Spleen (tissue), 7 donors: ENCODE data around the gene ERC1.

ENCODE experiments used
- CTCF ChIP-seq, 11 experiments: fragments of 200-600 bp in 7 of 11; fragments of 450-650 bp in 4 of 11; sonication (generic) in 4 of 11; IDR thresholded peaks in 8 of 11; conservative IDR thresholded peaks in 3 of 11; 1 replicate in 7 of 11; 2 replicates in 4 of 11; pipeline versions ENCODE4 v1.4.0 to v1.8.0; 2016 to 2021; ENCODE audit warnings: antibody characterized with exemption in 11 of 11, inconsistent platforms in 4 of 11, mild to moderate bottlenecking in 1 of 11
- POLR2A ChIP-seq, 3 donors: fragments of 450-650 bp; IDR thresholded peaks; one replicate each; pipeline ENCODE4 v1.5.1; 2017; ENCODE audit warnings: antibody characterized with exemption in 3 of 3, mild to moderate bottlenecking in 1 of 3
- POLR2AphosphoS5 ChIP-seq, 3 donors: sonication (generic); formaldehyde crosslinking; IDR thresholded peaks; one replicate each; pipeline ENCODE4 v1.5.1; 2017; ENCODE audit warnings: antibody characterized with exemption in 3 of 3
- donor health status: DM: no; HTN: no; CAD: no; lungs with moderate emphysema.
- donor health status: DM: no; HTN: no; CAD: no.
- donor health status: DM: no; HTN: no; CAD: no.

DNA sequence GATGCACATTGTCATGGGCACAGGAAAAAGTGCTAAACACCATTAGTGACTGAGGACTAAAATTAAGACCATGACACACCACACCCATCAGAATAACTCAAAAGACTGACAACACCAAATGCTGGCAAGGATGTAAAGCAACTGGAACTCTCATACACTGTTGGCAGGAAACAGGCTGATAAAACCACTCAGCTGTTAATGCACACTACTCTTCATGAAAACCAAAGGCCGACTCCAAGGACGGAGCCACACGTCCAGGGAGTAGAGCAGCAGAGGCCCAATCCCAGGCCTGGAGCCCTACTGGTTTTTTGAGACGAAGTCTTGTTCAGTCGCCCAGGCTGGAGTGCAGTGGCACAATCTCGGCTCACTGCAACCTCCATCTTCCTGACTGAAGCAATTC, 48.0 kb upstream of the ERC1 start:
- no peak for TF ChIP-seq CTCF (IDR thresholded peaks at IDR 0.05 in 8 of 11, conservative IDR thresholded peaks at IDR 0.05 in 3 of 11)
- TF ChIP-seq POLR2A (IDR thresholded peaks at IDR 0.05), result no peak
- no peak for TF ChIP-seq POLR2AphosphoS5 (IDR thresholded peaks at IDR 0.05)
